Thyroid gland (tissue), 4 donors: ENCODE measurements around the gene KBTBD12. TPM values are rescaled to one million over a fixed set of nuclear protein-coding genes. Genes with fewer than 3 reads are reported as not detected.
A peak's percentile ranks its signal among the peaks of the same experiment; 100 is the strongest.
"Not testable (repeated sequence)": the region's sequence is repeated elsewhere in the genome, so short reads cannot be mapped to it uniquely, and the experiment has no call there.

Experiments
- DNase-seq, 2 donors: peaks; one replicate each; pipeline ENCODE4 v3.0.0-alpha.2; 2019
- H3K27ac ChIP-seq, 3 donors: fragments of 200-600 bp; sonication (generic); 1 replicate in 2 of 3; 2 replicates in 1 of 3; pipeline ENCODE4 v1.5.1; 2016 to 2019; ENCODE audit warnings: mild to moderate bottlenecking in 1 of 3, moderate library complexity in 1 of 3
- H3K27me3 ChIP-seq: fragments of 200-600 bp; sonication (generic); one replicate; pipeline ENCODE4 v1.5.1; 2019
- H3K36me3 ChIP-seq, 2 donors: fragments of 200-600 bp; sonication (generic); one replicate each; pipeline ENCODE4 v1.5.1; 2016 to 2019
- H3K4me1 ChIP-seq, 2 donors: fragments of 200-600 bp; sonication (generic); one replicate each; pipeline ENCODE4 v1.5.1; 2017 to 2019
- H3K4me3 ChIP-seq, 3 donors: fragments of 200-600 bp; sonication (generic); replicated peaks in 1 of 3; 1 replicate in 2 of 3; 2 replicates in 1 of 3; pipeline ENCODE4 v1.5.1; 2016; ENCODE audit warnings: mild to moderate bottlenecking in 1 of 3
- H3K9me3 ChIP-seq: fragments of 200-600 bp; sonication (generic); one replicate; pipeline ENCODE4 v1.5.1; 2017
- POLR2A ChIP-seq, 2 donors: fragments of 450-650 bp; IDR thresholded peaks; one replicate each; pipeline ENCODE4 v1.6.1; 2017; ENCODE audit warnings: antibody characterized with exemption in 2 of 2, mild to moderate bottlenecking in 2 of 2, moderate library complexity in 1 of 2
- WGBS, 2 donors: methylation state at CpG; one replicate each; pipeline ENCODE4 v1.1.5; 2017; 5-methylcytosine and 5-hydroxymethylcytosine counted together
- intact Hi-C: fragments of 100-400 bp; cut with DNase I; formaldehyde crosslinking; loops from one replicate; pipeline ENCODE4 v1.15.1; 2023
- total RNA-seq, 4 donors: library from RNA; depleted of rRNA; stranded (reverse); fragments of >200 nt; gene quantifications; one replicate each; pipeline ENCODE4 v1.2.3, GENCODE V29; 2016
- TF ChIP-seq, protein P1 (sequence below), 6 experiments: fragments of 200-600 bp in 3 of 6; fragments of 450-650 bp in 3 of 6; sonication (generic) in 3 of 6; IDR thresholded peaks; one replicate each; pipeline ENCODE4 v1.5.1; 2016 to 2019; ENCODE audit warnings: antibody characterized with exemption in 6 of 6, mild to moderate bottlenecking in 2 of 6, inconsistent platforms in 1 of 6, moderate library complexity in 1 of 6

Gene KBTBD12
- total RNA-seq, 4 donors from 2014 or later = 1.5 TPM; not detected in 3

DNA sequence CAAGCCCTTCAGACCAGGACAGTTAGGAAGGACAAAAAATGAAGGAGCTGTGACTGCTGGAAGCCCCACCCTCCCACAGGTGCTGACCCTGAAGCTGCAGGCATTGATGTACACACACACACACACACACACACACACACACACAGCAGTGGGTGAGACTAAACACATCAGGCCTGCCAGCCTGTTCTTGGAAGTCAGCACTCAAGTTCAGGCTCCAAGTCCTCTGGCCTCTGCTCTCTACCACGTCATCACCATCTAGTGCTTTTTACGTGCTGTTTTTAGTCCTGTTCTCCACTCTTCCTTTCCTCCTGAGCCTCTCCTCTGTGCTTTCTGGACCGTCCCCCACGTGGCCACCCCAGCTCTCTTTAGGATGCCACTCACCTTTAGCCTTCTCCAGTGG is 5.4 kb upstream of the KBTBD12 start:
- peaks cover 0 to 7% of the 10 kb centered on the region in 2 donors for H3K4me1 ChIP-seq
- no peaks in the 10 kb centered on the region for H3K36me3 ChIP-seq
- H3K27me3 ChIP-seq = no peaks in the 10 kb centered on the region
- no peaks in the 10 kb centered on the region for H3K9me3 ChIP-seq
- intact Hi-C loops = no loop called here
- no peak overlapping the region for H3K4me3 ChIP-seq
- TF ChIP-seq, protein P1, sequence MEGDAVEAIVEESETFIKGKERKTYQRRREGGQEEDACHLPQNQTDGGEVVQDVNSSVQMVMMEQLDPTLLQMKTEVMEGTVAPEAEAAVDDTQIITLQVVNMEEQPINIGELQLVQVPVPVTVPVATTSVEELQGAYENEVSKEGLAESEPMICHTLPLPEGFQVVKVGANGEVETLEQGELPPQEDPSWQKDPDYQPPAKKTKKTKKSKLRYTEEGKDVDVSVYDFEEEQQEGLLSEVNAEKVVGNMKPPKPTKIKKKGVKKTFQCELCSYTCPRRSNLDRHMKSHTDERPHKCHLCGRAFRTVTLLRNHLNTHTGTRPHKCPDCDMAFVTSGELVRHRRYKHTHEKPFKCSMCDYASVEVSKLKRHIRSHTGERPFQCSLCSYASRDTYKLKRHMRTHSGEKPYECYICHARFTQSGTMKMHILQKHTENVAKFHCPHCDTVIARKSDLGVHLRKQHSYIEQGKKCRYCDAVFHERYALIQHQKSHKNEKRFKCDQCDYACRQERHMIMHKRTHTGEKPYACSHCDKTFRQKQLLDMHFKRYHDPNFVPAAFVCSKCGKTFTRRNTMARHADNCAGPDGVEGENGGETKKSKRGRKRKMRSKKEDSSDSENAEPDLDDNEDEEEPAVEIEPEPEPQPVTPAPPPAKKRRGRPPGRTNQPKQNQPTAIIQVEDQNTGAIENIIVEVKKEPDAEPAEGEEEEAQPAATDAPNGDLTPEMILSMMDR (IDR thresholded peaks at IDR 0.05) = no peak
- TF ChIP-seq POLR2A (IDR thresholded peaks at IDR 0.05) = no peak
- WGBS, 2 donors = 77 to 79% methylated on average over 4 of the region's 4 CpGs
- no peak for DNase-seq
- H3K27ac ChIP-seq = no peak overlapping the region

DNA sequence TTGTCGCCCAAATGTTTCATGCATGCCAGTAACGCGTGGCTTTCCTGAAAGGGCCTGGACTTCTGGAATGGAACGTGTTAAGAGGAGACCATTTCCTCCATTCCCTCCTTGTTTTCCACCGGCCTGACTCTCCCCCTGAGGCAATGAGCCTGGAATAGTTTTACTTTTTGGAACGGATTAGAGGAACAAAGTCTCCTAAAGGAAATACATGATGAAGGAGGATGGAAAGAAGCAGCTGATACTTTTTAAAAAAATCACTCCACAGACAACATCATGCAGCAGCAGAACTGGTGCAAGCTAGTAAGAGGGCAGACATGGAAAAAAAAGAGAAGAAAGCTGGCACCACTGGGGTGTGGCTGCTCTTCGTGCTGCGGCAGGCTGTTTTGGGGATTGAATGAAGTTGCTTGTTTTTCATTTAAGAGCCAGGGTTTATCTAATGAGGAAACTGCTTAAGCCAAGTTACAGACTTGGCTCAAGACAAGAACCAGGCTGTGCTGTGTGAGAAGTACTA is 3.6 kb upstream of the KBTBD12 start:
- H3K27ac ChIP-seq = peak overlapping the region in 1 of 3 donors; percentile 26
- H3K9me3 ChIP-seq = no peaks in the 10 kb centered on the region
- no peak for TF ChIP-seq POLR2A (IDR thresholded peaks at IDR 0.05)
- TF ChIP-seq, protein P1 (IDR thresholded peaks at IDR 0.05) = no peak
- DNase-seq = no peak
- no peaks in the 10 kb centered on the region for H3K36me3 ChIP-seq
- no peaks in the 10 kb centered on the region for H3K27me3 ChIP-seq
- peaks cover 8 to 14% of the 10 kb centered on the region in 2 donors for H3K4me1 ChIP-seq
- no peak overlapping the region for H3K4me3 ChIP-seq
- WGBS, 2 donors = 43 to 49% methylated on average over 8 of the region's 8 CpGs
- intact Hi-C loops = no loop called here

DNA sequence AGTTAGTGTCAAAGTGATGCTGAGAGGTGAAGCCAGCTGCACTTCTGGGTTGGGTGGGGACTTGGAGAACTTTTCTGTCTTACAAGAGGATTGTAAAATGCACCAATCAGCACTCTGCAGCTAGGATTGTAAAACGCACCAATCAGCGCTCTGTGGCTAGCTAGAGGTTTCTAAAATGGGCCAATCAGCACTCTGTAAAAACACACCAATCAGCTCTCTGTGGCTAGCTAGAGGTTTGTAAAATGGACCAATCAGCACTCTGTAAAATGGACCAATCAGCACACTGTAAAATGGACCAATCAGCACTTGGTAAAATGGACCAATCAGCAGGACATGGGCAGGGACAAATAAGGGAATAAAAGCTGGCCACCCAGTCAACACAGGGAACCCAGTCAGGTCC is 1.2 kb upstream of the KBTBD12 start:
- H3K36me3 ChIP-seq, H3K27ac ChIP-seq, H3K9me3 ChIP-seq, H3K4me3 ChIP-seq, intact Hi-C loops, DNase-seq, H3K27me3 ChIP-seq: not testable (repeated sequence)
- 84 to 94% methylated on average over 2 of the region's 2 CpGs for WGBS, 2 donors
- peaks cover 8 to 14% of the 10 kb centered on the region in 2 donors for H3K4me1 ChIP-seq

DNA sequence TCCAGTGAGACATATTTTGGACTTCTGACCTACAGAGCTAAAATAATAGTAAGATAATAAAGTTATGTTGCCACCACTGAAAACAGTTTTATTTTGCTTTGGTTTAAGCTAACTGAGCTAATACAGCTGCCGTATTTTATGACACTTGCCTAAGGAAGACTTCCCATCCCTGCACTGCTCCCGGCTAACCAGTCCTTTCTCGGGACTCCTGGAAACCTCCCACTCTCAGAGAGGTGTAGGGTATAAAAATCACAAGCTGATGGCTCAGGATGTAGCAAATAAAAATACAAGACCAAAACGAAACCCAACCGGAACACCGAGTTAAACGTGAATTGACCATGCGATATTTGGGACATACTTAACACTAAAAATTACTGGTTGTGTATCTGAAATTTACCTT is 448 bp upstream of the KBTBD12 start:
- H3K27me3 ChIP-seq = no peaks in the 10 kb centered on the region
- H3K27ac ChIP-seq = no peak overlapping the region
- H3K4me3 ChIP-seq = peak overlapping the region in 1 of 3 donors; percentile 32
- no peaks in the 10 kb centered on the region for H3K36me3 ChIP-seq
- TF ChIP-seq, protein P1 (IDR thresholded peaks at IDR 0.05) = no peak
- TF ChIP-seq POLR2A (IDR thresholded peaks at IDR 0.05) = no peak
- 77 to 78% methylated on average over 8 of the region's 8 CpGs for WGBS, 2 donors
- intact Hi-C loops = no loop called here
- H3K4me1 ChIP-seq = peaks cover 8 to 14% of the 10 kb centered on the region in 2 donors
- no peaks in the 10 kb centered on the region for H3K9me3 ChIP-seq
- no peak for DNase-seq

DNA sequence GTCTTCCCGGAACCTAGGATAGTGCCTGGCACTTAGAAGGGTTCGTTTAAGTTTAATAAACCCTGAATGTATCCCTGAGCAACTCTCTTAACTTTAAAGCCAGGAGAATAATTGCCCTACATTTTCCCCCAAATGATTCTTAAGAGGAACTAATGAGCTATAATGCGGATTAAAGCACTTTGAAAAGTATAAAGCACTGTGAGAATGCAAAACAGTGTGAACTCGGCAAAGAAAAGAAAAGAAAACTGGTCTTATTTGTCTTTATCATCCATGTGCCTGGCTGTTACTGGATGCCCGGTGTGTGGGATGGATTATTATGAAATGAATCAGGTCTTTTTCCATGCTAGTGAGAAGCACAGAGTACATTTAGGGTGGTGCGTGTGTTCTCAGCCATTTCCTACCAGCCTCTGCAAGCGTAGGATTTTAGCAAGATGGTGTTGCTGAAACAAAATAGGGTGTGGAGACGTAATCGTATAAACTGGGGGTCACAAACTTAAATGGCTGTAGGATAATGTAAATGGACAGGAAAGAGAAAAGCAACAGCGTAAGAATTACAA is 983 bp downstream of the KBTBD12 start:
- no peaks in the 10 kb centered on the region for H3K9me3 ChIP-seq
- DNase-seq = no peak
- H3K4me1 ChIP-seq = peaks cover 8 to 10% of the 10 kb centered on the region in 2 donors
- H3K27me3 ChIP-seq = no peaks in the 10 kb centered on the region
- H3K36me3 ChIP-seq = no peaks in the 10 kb centered on the region
- intact Hi-C loops = no loop called here
- H3K4me3 ChIP-seq = no peak overlapping the region
- 78 to 85% methylated on average over 10 of the region's 10 CpGs for WGBS, 2 donors
- TF ChIP-seq, protein P1 (IDR thresholded peaks at IDR 0.05) = no peak
- TF ChIP-seq POLR2A (IDR thresholded peaks at IDR 0.05) = no peak
- no peak overlapping the region for H3K27ac ChIP-seq
